Epithelial cell of esophagus (primary cell): Measurements from ENCODE around the gene NAA25.
A peak's percentile ranks its signal among the peaks of the same experiment; 100 is the strongest.

ENCODE experiments used
- DNase-seq: peaks from one replicate; pipeline ENCODE4 v3.0.0; 2010; ENCODE audit warnings: low read depth
- H3K4me3 ChIP-seq: 2 replicates; pipeline ENCODE4 v1.5.1; 2011; ENCODE audit warnings: mild to moderate bottlenecking, low read length, control low read depth
- CTCF ChIP-seq: IDR thresholded peaks from 2 replicates; pipeline ENCODE4 v1.5.1; 2011; ENCODE audit warnings: low read depth, mild to moderate bottlenecking, low read length, control low read depth, inconsistent platforms; ENCODE audit not compliant: insufficient read depth; ENCODE audit errors: missing control alignments

Gene NAA25

GRCh38 chr12:112023759-112024396, 84.7 kb downstream of the NAA25 start:
- DNase-seq = no peak
- no peak overlapping the region for H3K4me3 ChIP-seq
- no peak for TF ChIP-seq CTCF

GRCh38 chr12:112022241-112023016, 86.2 kb downstream of the NAA25 start:
- no peak for TF ChIP-seq CTCF
- no peak for DNase-seq
- no peak overlapping the region for H3K4me3 ChIP-seq

- DNase-seq = no peak
- H3K4me3 ChIP-seq = no peak overlapping the region
- no peak for TF ChIP-seq CTCF
Measured at GRCh38 chr12:112020947-112021457, 87.6 kb downstream of the NAA25 start.

GRCh38 chr12:112018571-112019237, 89.9 kb downstream of the NAA25 start:
- DNase-seq = peak; percentile 79
- no peak overlapping the region for H3K4me3 ChIP-seq
- TF ChIP-seq CTCF = no peak

GRCh38 chr12:112017041-112017440, 91.5 kb downstream of the NAA25 start:
- no peak overlapping the region for H3K4me3 ChIP-seq
- peak; percentile 18 for DNase-seq
- TF ChIP-seq CTCF = no peak

- TF ChIP-seq CTCF = no peak
- DNase-seq = no peak
Measured at GRCh38 chr12:112015938-112016337, 92.6 kb downstream of the NAA25 start.

More at GRCh38 chr12:112015938-112016337, 92.6 kb downstream of the NAA25 start:
- H3K4me3 ChIP-seq = no peak overlapping the region
